ENCODE data around the gene METTL18.

Gene METTL18

DNA sequence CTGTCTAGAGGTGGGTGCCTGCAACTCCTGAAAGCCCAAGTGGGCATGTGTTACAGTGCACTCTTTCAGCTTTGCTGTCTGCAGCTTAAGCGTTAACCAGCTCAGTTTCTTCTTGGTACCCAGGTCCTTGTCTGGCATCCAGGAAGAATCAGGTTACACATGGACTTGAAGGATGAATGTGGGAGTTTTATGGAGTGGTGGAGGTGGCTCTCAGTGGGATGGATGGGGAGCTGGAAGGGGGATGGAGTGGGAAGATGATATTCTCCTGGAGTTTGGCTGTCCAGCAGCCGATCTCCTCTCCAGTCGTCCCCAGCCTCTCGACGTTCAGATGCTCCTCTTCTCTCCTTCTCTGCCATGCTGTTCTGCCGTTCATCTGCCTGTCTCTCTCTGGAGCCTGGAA lies 9.4 kb downstream of the METTL18 start:
- DNase-seq (ENCODE audit: low read depth): no peak

DNA sequence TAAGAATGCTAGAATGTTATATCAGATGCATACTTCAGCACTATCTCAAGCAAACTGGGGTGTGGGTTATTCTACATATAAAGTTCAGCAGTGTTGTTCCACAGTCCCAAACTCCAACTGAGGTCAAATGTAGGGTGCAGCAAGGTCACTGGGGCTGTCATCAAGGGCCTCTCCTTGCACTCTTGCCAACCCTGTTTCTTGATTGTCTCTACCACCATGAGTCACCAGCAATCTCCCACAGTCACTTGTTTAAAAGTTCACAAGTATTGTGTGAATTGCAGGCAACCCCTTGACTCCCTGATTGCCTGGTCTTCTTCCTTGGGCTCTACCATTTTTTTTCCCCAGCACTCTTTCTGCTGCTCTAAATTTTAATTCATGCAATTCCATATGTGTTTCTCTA lies 10.6 kb downstream of the METTL18 start:
- DNase-seq (ENCODE audit: low read depth): no peak

DNA sequence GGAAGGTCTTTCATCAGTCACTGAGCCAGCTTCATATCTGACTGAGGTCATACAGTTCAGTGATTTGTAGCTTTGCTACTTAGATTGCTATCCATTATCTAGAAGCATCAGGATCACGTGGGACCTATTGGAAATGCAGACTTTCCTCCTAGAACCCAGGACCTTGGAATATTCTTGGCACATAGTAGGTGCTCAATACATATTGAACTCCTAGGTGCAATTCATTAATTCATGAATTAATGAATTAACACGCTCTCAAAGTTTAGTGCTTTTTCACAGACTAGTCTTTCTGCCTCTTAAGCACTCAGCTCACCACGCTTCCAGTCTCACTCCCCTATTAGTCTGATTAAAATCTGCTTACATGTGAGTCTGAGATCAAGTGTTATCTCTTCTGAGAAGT lies 12.1 kb downstream of the METTL18 start:
- DNase-seq (ENCODE audit: low read depth): no peak

DNA sequence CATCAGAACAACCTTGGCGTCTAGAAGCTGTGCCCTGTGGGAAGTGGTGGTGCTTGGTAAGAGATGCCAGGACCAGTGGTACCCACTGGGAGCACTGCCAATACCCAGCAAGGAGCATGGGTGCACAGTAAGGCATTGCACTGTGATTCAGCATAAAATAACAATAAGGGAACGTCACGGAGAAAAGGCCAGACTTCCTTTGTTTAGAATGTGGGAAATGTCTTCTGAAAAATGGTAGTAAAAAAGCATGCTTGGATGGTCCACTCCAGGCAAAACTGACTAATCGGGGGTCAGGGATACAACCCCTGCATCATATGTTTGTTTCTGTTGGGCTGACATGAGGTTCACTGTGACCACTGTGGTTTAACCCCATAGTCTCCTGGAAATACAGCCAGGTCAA lies 14.7 kb downstream of the METTL18 start:
- DNase-seq (ENCODE audit: low read depth): no peak

DNA sequence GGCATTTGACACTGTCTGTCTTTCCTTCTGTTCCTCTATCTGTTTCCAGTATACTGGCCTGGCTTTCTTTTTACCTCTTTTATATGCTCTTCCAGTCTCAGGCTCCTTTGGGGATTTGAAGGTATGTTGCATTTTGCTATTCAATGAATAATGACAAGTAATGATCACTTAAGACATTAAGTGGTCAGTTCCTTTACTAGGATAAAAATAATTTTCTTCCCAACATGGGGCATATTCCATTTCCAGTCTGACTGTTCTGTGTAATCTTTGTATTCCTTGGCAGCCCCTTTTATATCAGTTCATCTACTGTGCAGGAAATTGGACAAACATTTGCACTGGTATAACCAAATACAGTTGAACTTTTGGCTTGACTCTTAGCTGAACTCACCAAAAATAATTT lies 15.6 kb downstream of the METTL18 start:
- no peak for DNase-seq (ENCODE audit: low read depth)

DNA sequence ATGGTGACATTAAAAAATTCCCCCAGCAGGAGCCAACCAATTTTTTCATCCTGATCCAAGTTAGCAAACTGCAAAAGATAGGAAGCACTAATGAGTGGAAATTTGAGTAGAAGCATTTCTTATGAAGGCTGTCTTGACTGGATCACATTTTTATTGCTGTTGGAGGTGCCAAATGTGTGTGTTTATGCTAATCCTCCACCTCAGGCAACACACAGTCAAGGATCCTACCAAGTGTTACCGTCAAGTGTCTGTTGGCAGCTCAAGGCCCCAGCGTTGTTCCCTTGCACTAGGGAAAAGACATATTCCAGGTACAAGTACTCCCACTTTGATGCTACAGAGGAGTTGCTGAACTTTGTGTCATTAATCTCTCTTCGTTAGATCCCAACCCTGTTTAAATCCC lies 18.3 kb downstream of the METTL18 start:
- DNase-seq (ENCODE audit: low read depth): no peak

DNA sequence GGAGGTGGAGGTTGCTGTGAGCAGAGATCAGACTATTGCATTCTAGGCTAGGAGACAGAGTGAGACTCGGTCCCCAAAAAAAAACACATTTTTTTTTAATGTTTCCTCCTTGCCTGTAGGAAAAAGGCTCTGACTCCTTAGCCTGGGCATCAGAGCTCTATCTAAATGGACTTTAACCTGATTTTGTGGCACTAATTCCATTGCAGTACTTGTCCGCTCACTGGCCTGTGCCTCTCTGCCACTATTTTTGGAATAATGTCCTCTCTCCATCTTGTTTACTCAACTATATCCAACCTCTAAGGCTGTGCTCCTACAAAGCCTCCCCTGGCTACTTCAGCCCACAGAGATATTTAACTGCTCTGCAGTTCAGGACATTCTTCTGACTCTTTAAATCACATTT lies 26.5 kb downstream of the METTL18 start:
- no peak for DNase-seq (ENCODE audit: low read depth)

DNA sequence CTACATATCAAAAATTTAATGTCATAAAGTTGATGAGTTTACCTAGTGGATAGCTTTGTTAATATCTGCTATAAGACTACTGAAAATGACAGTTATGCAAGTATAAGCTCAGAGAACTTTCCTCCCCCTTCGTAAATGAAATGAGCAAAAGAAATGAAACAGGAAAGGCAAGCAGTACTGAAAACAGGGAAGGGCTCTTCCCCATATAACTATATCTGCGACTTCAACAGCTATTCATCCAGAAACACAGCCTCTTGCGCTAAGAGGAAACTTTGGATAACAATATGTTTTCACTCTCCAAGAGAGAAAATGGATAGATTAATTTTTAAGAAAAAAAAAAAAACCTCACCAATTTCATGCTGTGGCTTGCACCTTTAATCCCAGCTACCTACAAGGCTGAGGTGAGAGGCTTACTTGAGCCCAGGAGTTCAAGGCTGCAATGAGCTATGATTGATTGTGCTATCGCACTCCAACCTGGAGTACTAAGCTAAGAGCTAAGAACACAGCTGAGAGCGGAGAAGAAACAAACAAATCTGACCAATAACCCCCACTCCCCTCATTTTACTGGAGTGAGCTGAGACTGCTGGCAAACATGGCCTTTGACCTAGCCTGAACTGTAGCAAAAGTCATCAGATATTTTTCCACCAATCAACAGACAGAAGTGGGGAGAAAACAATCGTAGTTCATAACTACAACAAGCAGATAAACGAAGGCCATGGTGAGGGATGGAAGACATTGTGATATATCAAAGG lies 29.0 kb downstream of the METTL18 start:
- no peak for DNase-seq (ENCODE audit: low read depth)

DNA sequence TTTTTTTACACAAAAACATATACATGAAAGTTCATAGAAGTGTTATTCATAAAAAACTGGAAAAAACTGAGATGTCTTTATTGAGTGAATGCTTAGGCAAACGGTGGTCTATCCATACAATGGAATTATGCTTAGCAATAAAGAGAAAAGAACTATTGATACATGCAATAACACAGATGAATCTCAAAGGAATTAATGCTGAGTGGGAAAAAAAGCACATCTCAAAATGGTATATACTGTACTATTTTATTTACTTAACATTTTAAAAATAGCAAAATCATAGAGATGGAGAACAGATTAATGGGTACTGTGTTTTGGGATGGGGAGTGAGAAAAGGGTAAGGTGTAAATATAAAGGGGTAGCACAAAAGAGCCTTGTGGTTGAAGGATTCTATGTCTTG lies 29.8 kb downstream of the METTL18 start:
- no peak for DNase-seq (ENCODE audit: low read depth)

DNA sequence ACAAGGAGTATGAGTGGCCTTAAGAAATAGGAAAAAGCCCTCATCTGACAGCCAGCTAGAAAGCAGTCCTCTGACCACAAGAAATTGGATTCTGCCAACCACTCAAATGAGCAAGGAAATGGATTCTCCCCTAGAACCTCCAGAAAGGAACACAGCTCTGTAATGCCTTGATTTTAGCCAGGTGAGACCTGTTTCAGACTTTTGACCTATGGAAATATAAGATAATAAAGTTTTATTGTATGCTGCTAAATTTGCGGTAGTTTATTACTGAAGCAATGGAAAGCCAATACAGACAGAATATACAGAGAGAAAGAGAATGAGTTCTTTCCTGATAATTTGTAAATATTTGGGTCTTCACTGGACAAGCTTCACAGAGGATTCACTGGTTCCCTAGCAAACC lies 32.0 kb downstream of the METTL18 start:
- no peak for DNase-seq (ENCODE audit: low read depth)

DNA sequence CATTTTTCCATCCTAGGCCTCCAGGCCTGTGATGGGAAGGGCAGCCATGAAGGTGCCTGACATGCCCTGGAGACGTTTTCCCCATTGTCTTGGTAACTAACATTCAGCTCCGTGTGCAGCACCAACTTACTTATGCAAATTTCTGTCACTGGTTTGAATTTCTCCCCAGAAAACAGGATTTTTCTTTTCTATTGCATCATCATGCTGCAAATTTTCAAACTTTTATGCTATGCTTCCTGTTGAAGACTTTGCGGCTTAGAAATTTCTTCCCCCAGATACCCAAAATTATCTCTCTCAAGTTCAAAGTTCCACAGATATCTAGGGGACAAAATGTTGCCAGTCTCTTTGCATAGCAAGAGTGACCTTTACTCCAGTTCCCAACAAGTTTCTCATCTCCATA lies 35.7 kb downstream of the METTL18 start:
- DNase-seq (ENCODE audit: low read depth): no peak

DNA sequence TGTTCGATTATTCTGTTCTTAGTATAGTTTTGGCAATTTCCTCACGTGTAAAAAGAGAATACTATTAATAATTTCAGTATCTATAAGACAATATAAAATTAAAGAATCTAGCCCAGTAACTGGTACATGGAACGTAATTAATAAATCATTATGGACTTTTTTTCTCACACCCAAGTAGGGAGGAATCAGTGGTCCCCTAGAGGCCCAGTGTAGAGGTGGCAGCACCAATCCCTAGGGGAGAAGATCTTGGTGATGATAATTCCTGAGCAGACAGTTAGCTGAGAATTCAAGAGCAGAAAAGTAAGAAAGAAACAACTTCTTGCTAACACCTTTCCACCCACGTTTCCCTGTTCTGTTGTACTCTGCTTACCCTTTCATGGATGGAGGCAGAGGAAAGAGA lies 41.2 kb downstream of the METTL18 start:
- DNase-seq (ENCODE audit: low read depth): no peak

DNA sequence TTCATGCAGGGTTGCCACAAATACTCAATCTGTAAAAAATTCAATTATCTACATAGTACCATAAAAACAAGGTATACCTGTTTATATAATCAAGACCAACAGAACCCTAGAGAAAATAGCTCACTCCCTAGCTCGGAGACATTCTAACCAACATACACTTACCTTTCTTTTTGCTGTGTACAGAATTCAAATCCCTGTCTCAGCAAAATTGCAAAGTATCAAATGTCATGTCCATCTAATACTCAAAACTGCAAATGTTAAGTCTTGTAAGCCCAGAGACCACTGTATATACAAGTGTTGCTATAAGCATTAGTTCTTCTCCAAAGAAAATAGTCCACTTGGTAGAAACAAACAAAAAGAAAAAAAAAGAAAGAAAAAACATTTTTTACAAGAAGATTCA lies 44.7 kb downstream of the METTL18 start:
- no peak for DNase-seq (ENCODE audit: low read depth)

DNA sequence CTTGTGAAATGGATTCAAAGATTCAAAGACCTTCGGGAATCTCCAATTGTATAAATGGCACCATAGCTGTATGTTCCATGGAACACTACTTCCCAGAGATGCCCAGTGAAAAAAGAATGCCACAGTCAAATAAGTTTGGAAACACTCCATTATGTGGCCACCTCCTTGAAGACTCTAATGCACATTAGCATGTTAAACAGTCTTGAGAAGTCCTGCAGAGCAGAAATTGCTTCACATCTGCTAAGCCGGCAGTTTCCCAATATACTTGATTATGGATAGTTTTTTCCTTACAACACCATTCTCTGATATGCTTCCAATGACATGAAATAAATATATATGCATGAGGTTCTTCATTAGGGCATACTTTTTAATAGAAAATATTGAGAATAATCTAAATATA lies 48.2 kb downstream of the METTL18 start:
- no peak for DNase-seq (ENCODE audit: low read depth)

DNA sequence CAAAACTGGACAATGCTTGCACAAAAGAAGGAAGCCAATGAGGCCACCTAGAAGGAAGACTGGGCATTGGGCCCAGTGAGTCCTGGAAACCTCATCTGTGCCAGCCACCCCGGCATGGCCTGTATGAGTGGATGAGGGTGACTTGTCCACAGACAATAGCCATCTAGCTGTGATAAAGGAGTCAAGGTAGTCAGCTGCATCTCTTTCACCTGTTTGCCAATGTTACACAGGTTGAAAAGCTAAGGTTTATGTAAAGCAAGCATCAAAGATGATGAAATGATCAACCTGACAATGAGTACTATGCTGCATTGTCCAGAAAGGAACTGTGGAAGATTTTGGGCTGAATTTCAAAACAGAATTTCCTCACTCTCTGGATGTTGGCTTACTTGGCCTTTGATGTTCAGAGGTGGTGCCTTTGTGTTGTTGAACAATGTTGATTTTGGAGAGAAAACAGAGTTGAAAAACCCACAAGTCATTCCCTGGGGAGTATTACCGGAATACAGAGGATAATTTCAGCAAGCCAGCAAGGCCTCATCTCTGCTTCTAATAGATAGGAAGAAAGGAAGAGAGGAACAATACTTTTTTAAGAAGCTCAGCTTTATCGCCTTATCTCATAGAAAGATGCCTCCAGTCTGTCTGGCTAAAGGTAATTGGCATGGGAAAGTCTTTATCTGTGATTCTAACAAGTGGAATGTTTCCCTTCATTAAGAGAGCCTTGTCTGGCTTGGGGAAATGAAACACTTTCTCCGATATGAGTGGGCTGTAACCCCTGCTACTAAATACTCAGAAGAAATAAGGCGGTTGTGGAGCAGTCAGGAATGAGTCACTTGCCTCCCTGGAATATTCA lies 49.5 kb downstream of the METTL18 start:
- DNase-seq (ENCODE audit: low read depth): no peak

All from GM04503 (cell line).